Activated CD4-positive, alpha-beta T cell treated with anti-CD3 and anti-CD28 coated beads, Interleukin-2, amount 50 U/mL, for 24 hours (primary cell): ENCODE measurements around the gene DDX1.

Experiments used
- DNase-seq, 2 donors: peaks; one replicate each; pipeline ENCODE4 v3.0.0-alpha.2; 2020; ENCODE audit warnings: low read depth in 1 of 2, low spot score in 1 of 2

The DDX1 gene

GRCh38 chr2:15662026-15662425, 70.4 kb downstream of the DDX1 start:
- DNase-seq = no peak

GRCh38 chr2:15662579-15662978, 70.9 kb downstream of the DDX1 start:
- no peak for DNase-seq

GRCh38 chr2:15663802-15664201, 72.1 kb downstream of the DDX1 start:
- DNase-seq = no peak

DNA sequence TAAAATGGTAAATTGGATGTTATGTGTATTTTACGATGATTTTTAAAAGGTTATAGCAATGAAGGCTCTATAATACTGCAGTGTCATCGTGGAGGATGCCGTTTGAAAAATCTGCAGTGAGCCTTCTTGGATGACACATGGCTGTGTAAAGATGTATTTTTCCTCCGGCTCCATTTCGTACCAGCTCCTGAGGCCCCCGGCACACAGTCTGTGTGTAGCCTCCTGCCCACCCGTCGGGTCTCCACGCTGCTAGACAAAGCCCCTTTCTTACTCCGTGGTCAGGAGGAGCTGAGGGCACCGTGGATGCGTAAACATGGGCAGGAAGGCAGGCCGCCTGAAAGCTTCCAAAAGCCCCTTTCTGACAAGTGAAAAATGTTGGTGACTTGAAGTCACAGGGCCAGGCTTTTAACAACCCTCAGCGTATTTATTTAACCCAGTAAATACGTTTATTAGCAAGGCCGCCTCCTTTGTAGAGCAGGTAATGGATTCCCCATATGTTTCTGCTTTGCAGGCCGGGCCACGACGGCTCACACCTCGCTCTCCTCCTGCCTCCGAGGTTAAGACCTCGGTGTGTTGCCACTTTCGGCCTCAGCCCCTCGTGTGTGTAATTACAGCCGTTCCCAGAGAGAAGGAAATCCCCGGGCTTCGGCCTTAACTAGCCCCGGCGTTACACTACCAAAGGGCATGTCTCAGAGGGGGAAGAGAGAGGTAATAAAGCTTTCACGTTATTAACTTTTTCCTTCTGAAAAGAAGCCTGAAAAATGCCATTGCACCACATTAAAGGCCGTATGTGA, 72.8 kb downstream of the DDX1 start:
- no peak for DNase-seq

- no peak for DNase-seq
Observed at GRCh38 chr2:15665067-15665942, 73.6 kb downstream of the DDX1 start.

DNA sequence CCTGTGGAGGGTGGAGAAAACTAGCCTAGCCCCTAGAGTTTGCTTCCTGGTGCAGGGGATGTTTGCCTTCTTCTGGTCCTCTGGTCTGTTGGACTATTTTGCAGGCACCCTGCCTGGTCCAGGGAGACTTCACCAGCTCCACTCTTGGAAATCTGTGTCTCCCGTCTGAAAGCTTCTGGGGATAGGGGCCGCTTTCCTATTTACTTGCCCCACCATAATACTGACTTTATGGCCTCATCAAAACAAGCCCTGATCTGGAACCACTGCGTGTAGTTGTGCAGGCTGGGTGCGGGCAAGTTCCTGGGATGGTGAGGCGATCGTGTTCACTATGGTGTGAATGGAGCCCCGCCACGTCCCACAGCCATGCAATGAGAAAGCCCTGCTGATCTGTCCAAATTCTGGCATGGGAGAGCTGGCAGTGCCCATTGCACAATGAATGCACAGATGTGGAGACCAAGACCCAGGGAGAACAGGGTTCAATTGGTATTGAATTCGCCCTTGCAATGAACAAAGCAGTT, 74.3 kb downstream of the DDX1 start:
- no peak for DNase-seq

GRCh38 chr2:15666861-15667808, 75.5 kb downstream of the DDX1 start:
- DNase-seq = no peak

- no peak for DNase-seq
Observed at GRCh38 chr2:15667809-15668556, 76.3 kb downstream of the DDX1 start.

GRCh38 chr2:15668611-15669305, 77.1 kb downstream of the DDX1 start:
- DNase-seq = no peak

DNA sequence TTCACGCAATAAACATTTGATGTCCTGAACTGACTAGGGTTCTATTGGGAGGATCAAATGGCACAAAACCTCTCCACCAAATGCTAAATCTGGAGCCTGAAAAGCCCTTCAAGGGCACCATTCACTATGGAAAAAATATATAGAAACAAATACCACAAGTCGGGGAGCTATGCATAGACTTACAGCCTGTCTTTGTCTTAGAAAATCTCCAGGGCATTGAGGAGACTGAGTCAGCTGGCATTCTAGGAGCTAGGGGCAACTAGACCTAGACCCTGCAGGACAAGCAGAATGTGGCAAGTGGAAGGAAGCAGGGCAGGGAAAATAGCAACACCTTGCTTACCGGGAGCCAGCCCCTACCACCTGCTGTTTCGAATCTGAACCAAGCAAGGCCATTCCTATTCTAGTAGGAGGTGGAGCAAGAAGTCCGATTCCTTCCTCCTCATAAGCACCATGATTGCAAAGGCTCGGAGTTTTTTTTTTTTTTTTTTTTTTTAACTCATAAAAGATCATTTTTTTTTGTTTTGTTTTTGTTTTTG, 77.8 kb downstream of the DDX1 start:
- DNase-seq = no peak

DNA sequence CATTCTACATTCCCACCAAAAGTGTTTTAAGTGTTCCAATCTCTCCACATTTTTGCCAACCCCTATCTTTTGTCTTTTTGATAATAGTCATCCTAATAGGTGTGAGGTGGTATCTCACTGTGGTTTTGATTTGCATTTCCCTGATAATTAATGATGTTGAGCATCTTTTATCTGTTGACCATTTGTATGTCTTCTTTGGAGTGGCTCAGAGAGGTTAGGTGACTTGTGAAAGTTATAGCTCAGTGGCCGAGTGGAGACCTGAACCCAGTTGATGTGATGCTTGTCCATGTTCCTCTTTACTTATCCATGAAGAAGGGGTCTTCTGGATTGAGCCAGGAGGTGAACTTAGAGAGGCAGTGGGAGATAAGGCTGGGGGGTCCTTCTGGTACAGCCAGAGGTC, 78.8 kb downstream of the DDX1 start:
- no peak for DNase-seq

- no peak for DNase-seq
Observed at GRCh38 chr2:15670981-15671380, 79.3 kb downstream of the DDX1 start.

DNA sequence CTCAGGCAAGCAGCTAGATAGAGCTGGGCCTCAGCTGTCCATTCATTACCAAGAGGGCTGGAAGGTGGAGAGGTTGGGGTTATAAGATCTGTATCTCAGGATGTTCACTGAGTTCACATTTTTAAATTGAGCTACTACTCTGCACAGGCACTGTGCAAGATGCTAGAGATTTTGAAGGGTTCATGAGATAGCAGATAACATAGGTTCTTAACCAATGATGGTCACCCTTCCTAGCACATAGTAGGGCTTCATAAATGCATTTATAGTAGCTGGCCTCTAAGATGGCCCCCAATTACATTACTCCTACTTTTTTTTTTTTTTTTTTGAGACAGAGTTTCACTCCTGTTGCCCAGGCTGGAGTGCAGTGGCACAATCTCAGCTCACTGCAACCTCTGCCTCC, 79.7 kb downstream of the DDX1 start:
- DNase-seq = no peak

- no peak for DNase-seq
Observed at GRCh38 chr2:15671842-15672815, 80.5 kb downstream of the DDX1 start.

- DNase-seq = no peak
Observed at GRCh38 chr2:15672961-15673918, 81.6 kb downstream of the DDX1 start.

GRCh38 chr2:15673919-15674636, 82.4 kb downstream of the DDX1 start:
- no peak for DNase-seq
